ENCODE data around the gene MLEC. TPM values are rescaled to one million over a fixed set of nuclear protein-coding genes. Genes with fewer than 3 reads are reported as not detected.

The MLEC gene
- total and polyA plus RNA-seq, 2 of the 13 experiments (the other 11 are each of a cell fraction or from before 2014, with no cell fraction given), result 49.8 to 156 TPM

GRCh38 chr12:120646044-120646443, 40.9 kb upstream of the MLEC start:
- no peak for FAIRE-seq
- TF ChIP-seq E2F1 (CRISPR knock-in tag; IDR thresholded peaks at IDR 0.05), result no peak
- no peak for TF ChIP-seq UBTF (CRISPR knock-in tag; IDR thresholded peaks at IDR 0.05)
- TF ChIP-seq ATF4 (CRISPR knock-in tag; IDR thresholded peaks at IDR 0.05), result no peak
- TF ChIP-seq PRDM10 (CRISPR knock-in tag; IDR thresholded peaks at IDR 0.05; ENCODE audit: low read depth), result no peak
- no peak for TF ChIP-seq ZBTB7A (CRISPR knock-in tag; IDR thresholded peaks at IDR 0.05)
- TF ChIP-seq ZEB1 (IDR thresholded peaks at IDR 0.05; ENCODE audit: insufficient replicate concordance, low read depth), result no peak
- no peak for TF ChIP-seq ZNF414 (CRISPR knock-in tag; IDR thresholded peaks at IDR 0.05)
- no peak for TF ChIP-seq ZNF775 (CRISPR knock-in tag; IDR thresholded peaks at IDR 0.05; ENCODE audit: borderline replicate concordance)
- TF ChIP-seq KDM1A (CRISPR knock-in tag; IDR thresholded peaks at IDR 0.05), result no peak
- no peak for TF ChIP-seq TEAD3 (CRISPR knock-in tag; optimal IDR thresholded peaks at IDR 0.05; ENCODE audit: borderline replicate concordance)
- no peak for TF ChIP-seq ZFAT (CRISPR knock-in tag; conservative IDR thresholded peaks at IDR 0.05)
- no peak overlapping the region for H2AFZ ChIP-seq (ENCODE audit: low read length)
- no peak overlapping the region for H3K9ac ChIP-seq (ENCODE audit: insufficient read depth, low read depth, low read length)
- no peak overlapping the region for H3K27ac ChIP-seq (ENCODE audit: extremely low read length, insufficient read depth, low read length)
- peaks cover 6% of the 10 kb centered on the region; the same call in 1 of the 2 replicates for H4K20me1 ChIP-seq (ENCODE audit: insufficient read depth, low read length)
- ATAC-seq, result no peak
- intact Hi-C loops (cut with micrococcal nuclease; ENCODE audit: unreplicated experiment) (loop anchor here (5.0 kb wide), 1 partner anchor 41 kb away; the partner anchor contains the start of gene MLEC), in situ Hi-C loops (cut with HindIII; ENCODE audit: extremely low pct_ligation_motif_present, low pct_unique_long_range_greater_than_20kb) (loop anchor here (5.0 kb wide), 1 partner anchor 66 kb away; the partner anchor contains the start of gene UNC119B)
- no peaks in the 10 kb centered on the region for H3K36me3 ChIP-seq (replicated peaks in 1 of 2; ENCODE audit: control insufficient read depth in 1 of 2, insufficient read depth in 2 of 2, low read length in 2 of 2)
- H3K27me3 ChIP-seq (ENCODE audit: control insufficient read depth in 1 of 2, insufficient read depth in 2 of 2, low read length in 2 of 2), result peaks cover 12 to 73% of the 10 kb centered on the region in 2 experiments; a peak in 4 of 5 replicates
- ChIA-PET POLR2A (no interaction called here), CTCF (ENCODE audit: low intra/inter-chr PET ratio, low total read pairs) (interaction anchor here (1.5 to 2.4 kb wide), 2 partner anchors 63 to 68 kb away, joined by 6 to 26 read pairs; no protein-coding TSS in a partner anchor)
- H3K4me3 ChIP-seq (replicated peaks in 1 of 3; ENCODE audit: insufficient read depth in 1 of 3, low read depth in 2 of 3, low read length in 3 of 3), result no peak overlapping the region
- DNase-seq (ENCODE audit: low spot score), result no peak
- WGBS (ENCODE audit: low lambda C conversion rate), result 9% methylated on average over 6 of the region's 6 CpGs
- no peaks in the 10 kb centered on the region for H3K79me2 ChIP-seq (ENCODE audit: insufficient read depth, low read length)
- H3K9me3 ChIP-seq (ENCODE audit: low read length), result no peaks in the 10 kb centered on the region
- BruUV-seq (replicated peaks), result no TSS peak
- peaks cover 21% of the 10 kb centered on the region for H3K4me1 ChIP-seq (ENCODE audit: insufficient read depth, low read length)
- no peak overlapping the region for H3K4me2 ChIP-seq (ENCODE audit: low read depth, low read length)
